ENCODE data around the gene ZBTB34.

The ZBTB34 gene

DNA sequence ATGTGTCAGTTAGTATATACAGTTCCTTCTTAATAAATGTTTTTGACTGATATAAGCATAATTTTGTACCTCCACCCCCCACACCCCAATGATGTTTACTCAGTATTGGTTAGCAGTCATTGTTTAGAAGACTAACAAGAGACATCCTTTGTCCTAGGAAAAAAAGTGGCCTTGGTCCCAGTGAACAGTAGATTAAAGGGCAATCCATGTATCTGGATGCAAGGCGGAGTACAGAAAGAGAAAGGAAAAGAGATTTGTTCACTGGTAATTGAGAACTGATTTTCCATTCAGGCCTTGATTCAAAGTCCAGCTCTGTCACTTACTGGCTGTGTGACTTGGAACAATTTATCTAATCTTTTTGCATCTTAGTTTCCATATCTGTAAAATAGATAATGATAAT, 58.8 kb downstream of the ZBTB34 start:
- no peak for DNase-seq (ENCODE audit: low spot score)

DNA sequence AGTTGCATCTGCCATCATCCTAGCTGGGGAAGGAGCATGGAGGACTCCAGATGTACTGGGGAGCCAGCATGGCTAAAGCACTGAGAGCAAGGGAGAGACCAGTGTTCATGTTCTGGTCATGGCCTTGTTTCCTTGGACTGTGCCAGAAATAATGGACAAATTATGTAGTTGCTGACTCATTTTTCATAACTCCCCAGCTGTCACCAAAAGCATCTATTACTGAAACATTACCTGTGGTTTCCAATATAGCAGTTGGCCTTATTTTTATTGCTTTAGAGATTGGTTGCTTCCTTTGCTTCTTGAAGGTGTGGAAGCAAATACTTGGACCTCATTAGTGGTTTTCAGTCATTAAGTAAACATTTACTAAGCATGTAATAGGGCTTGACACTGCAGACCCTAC, 65.4 kb downstream of the ZBTB34 start:
- no peak for DNase-seq (ENCODE audit: low spot score)

GRCh38 chr9:126926364-126926763, 65.9 kb downstream of the ZBTB34 start:
- DNase-seq (ENCODE audit: low spot score): no peak

DNA sequence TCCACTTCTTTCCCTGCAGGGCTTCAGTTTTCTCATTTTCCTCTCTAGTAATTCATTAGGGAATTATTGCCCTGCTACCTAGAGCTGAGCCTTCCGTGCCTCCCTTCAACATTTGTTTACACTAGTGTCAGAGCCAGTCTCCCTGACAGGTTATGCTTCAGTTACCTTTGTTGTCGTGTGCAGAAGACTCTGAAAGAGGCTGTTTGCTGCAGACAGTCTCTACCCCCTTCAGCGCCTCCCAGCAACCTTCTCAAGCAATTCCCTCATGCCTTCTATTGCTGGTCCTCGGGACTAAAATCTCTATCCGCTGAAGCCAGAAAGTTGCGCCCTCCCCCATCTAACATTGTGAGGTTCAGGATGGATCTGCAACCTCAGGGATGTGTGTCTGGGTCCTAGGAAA, 67.0 kb downstream of the ZBTB34 start:
- no peak for DNase-seq (ENCODE audit: low spot score)

- no peak for DNase-seq (ENCODE audit: low spot score)
These were observed 72.5 kb downstream of the ZBTB34 start for GRCh38 chr9:126932871-126933321.

GRCh38 chr9:126933334-126933980, 73.0 kb downstream of the ZBTB34 start:
- no peak for DNase-seq (ENCODE audit: low spot score)

- no peak for DNase-seq (ENCODE audit: low spot score)
These were observed 74.0 kb downstream of the ZBTB34 start for GRCh38 chr9:126934441-126934840.
